Sigmoid colon (tissue), 7 donors: ENCODE data around the gene CTRB1. TPM values are rescaled to one million over a fixed set of nuclear protein-coding genes. Genes with fewer than 3 reads are reported as not detected.
A peak's percentile ranks its signal among the peaks of the same experiment; 100 is the strongest.

Experiments used
- DNase-seq: peaks from one replicate; pipeline ENCODE4 v3.0.0-alpha.2; 2019
- H3K27ac ChIP-seq, 4 donors: fragments of 200-600 bp; sonication (generic); one replicate each; pipeline ENCODE4 v1.5.1; 2016 to 2019; ENCODE audit warnings: mild to moderate bottlenecking in 1 of 4
- H3K27me3 ChIP-seq, 3 donors: fragments of 200-600 bp; sonication (generic); one replicate each; pipeline ENCODE4 v1.5.1; 2019; ENCODE audit warnings: mild to moderate bottlenecking in 1 of 3
- H3K36me3 ChIP-seq, 4 donors: fragments of 200-600 bp; sonication (generic); one replicate each; pipeline ENCODE4 v1.5.1; 2016 to 2019
- H3K4me1 ChIP-seq, 4 donors: fragments of 200-600 bp; sonication (generic); one replicate each; pipeline ENCODE4 v1.5.1; 2017 to 2019
- H3K4me3 ChIP-seq, 4 donors: fragments of 200-600 bp; sonication (generic); one replicate each; pipeline ENCODE4 v1.5.1; 2017 to 2019; ENCODE audit warnings: mild to moderate bottlenecking in 2 of 4, moderate library complexity in 1 of 4
- H3K9me3 ChIP-seq, 4 donors: fragments of 200-600 bp in 3 of 4; sonication (generic) in 3 of 4; one replicate each; pipeline versions ENCODE4 v1.5.1 to v1.6.1; 2013 to 2019
- EP300 ChIP-seq, 4 donors: sonication (generic); formaldehyde crosslinking; IDR thresholded peaks; one replicate each; pipeline ENCODE4 v1.6.1; 2017; ENCODE audit warnings: antibody characterized with exemption in 4 of 4
- POLR2A ChIP-seq, 2 donors: fragments of 450-650 bp; IDR thresholded peaks; one replicate each; pipeline ENCODE4 v1.6.1; 2016; ENCODE audit warnings: antibody characterized with exemption in 2 of 2, mild to moderate bottlenecking in 2 of 2, moderate library complexity in 2 of 2
- POLR2AphosphoS5 ChIP-seq, 4 donors: sonication (generic); formaldehyde crosslinking; IDR thresholded peaks; one replicate each; pipeline ENCODE4 v1.6.1; 2017; ENCODE audit warnings: antibody characterized with exemption in 4 of 4
- WGBS, 2 donors: extraction: QIAGEN DNeasy Blood & Tissue Kit; methylation state at CpG; one replicate each; pipeline ENCODE4 v1.1.7; 2013; 5-methylcytosine and 5-hydroxymethylcytosine counted together
- intact Hi-C: fragments of 100-400 bp; cut with DNase I; formaldehyde crosslinking; loops from one replicate; pipeline ENCODE4 v1.15.1; 2023
- polyA plus RNA-seq, 3 donors: library from polyadenylated mRNA; stranded (reverse); fragments of 200-250 nt; gene quantifications; one replicate each; pipeline ENCODE4 v1.2.3, GENCODE V29; 2013
- total RNA-seq, 4 donors: library from RNA; depleted of rRNA; stranded (reverse); fragments of >200 nt; gene quantifications; one replicate each; pipeline ENCODE4 v1.1.0, GENCODE V29; 2016
- TF ChIP-seq, protein P1 (sequence below), 4 experiments: fragments of 450-650 bp in 3 of 4; fragments of 200-600 bp in 1 of 4; IDR thresholded peaks; one replicate each; pipeline ENCODE4 v1.5.1; 2016 to 2019; ENCODE audit warnings: antibody characterized with exemption in 4 of 4, mild to moderate bottlenecking in 3 of 4, moderate library complexity in 2 of 4
- donor health status: healthy with polysubstance abuse.
- donor health status: Bipolar disorder and iron deficiency.
- donor health status: healthy.

The CTRB1 gene
- total and polyA plus RNA-seq, 7 donors, result 0.48 to 16.8 TPM; not detected in 5

DNA sequence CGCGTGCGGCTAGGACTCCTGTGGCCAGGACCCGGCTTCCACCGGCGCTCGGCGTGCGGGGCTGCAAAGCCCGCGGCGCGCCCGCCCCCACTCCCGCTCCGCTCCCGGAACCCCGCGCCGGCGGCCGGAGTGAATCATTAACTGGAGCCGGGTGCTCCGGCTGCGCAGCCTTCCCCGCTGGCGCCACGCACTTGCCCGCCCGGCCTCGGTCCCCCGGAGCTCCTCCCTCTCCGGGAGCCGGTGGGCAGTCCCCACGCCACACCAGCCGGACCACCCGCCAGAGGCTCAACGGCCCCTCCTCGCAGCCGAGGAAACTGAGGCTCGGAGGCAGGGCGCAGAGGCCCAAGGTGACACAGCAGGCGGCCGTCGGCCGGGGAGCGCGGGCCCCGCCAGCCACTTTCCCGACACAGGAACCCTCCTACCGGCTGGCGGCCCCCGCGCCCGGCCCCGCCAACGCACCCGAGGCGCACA is 32.1 kb downstream of the CTRB1 start:
- TF ChIP-seq POLR2AphosphoS5 (IDR thresholded peaks at IDR 0.05) (peak in 2 of 4 donors; percentile 16 to 21), POLR2A (IDR thresholded peaks at IDR 0.05) (no peak)
- intact Hi-C loops, result loop anchor here (2.0 kb wide), 1 partner anchor 14 kb away; no protein-coding TSS in a partner anchor
- H3K4me1 ChIP-seq, result peaks cover 3 to 97% (median 95%) of the 10 kb centered on the region in 4 donors
- H3K27ac ChIP-seq, result peak overlapping the region; percentile 91 to 96 (median 93)
- peak overlapping the region; percentile 69 to 95 (median 86) for H3K4me3 ChIP-seq
- H3K27me3 ChIP-seq, result no peaks in the 10 kb centered on the region
- 1% methylated on average over 59 of the region's 59 CpGs for WGBS, 2 donors
- no peaks in the 10 kb centered on the region for H3K36me3 ChIP-seq
- DNase-seq, result peak; percentile 79
- H3K9me3 ChIP-seq, result no peaks in the 10 kb centered on the region

DNA sequence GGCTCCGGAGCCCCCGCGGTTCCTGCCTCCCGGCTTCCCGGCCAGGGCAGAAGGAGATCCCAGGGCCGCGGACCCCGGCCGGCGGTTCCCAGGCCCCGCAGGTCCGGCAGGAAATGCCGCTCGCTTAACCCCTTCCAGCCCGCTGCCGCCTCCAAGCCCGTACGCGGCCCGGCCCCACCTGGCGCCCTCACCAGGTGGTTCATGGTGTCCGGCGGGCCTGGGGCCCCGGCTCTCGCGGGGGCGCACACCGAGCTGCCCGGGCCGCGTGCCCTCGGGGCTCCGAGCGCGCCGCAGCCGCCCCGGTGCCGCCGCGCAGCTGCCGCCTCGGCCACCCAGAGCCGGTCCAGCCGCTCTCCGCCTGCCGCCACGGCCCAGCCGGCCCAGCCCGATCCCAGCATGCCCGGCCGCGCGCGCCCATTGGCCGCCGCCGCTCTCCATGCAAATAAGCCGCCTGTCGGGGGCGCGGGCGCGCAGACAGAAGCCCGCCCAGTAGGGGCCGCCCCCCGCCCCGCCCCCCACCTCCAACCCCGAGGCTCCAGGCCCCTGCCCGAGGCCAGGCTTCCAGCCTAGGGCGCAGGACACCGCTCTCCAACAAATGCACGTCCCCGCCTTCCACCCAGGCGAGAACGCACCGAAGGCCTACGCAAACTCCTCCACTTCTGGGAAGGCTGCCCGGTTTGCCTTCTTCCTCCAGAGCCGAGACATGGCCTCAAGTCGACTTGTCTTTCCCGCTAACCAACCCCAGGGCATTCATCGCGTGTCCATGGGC is 32.7 kb downstream of the CTRB1 start, which contains the start of gene BCAR1:
Gene BCAR1 (minus strand): TSS at position 345 of the 769 bp plus-strand sequence. CDS start 142 bp downstream, at position 203.
- TF ChIP-seq POLR2A (IDR thresholded peaks at IDR 0.05) (no peak), POLR2AphosphoS5 (IDR thresholded peaks at IDR 0.05) (peak in 3 of 4 donors; percentile 7 to 69 (median 10))
- DNase-seq, result peak; percentile 94
- Histone ChIP-seq H3K27ac (peak within 1 kb of the TSS; percentile 91 to 96 (median 93)), H3K36me3 (no peaks in the 10 kb centered on the region), H3K27me3 (no peaks in the 10 kb centered on the region), H3K9me3 (no peaks in the 10 kb centered on the region), H3K4me1 (peaks cover 0 to 97% (median 95%) of the 10 kb centered on the region in 4 donors), H3K4me3 (peak within 1 kb of the TSS; percentile 69 to 95 (median 86))
- WGBS, 2 donors, result 1 to 3% methylated on average over 84 of the region's 84 CpGs
- intact Hi-C loops, result loop anchor here (2.0 kb wide), 1 partner anchor 13 kb away; no protein-coding TSS in a partner anchor

DNA sequence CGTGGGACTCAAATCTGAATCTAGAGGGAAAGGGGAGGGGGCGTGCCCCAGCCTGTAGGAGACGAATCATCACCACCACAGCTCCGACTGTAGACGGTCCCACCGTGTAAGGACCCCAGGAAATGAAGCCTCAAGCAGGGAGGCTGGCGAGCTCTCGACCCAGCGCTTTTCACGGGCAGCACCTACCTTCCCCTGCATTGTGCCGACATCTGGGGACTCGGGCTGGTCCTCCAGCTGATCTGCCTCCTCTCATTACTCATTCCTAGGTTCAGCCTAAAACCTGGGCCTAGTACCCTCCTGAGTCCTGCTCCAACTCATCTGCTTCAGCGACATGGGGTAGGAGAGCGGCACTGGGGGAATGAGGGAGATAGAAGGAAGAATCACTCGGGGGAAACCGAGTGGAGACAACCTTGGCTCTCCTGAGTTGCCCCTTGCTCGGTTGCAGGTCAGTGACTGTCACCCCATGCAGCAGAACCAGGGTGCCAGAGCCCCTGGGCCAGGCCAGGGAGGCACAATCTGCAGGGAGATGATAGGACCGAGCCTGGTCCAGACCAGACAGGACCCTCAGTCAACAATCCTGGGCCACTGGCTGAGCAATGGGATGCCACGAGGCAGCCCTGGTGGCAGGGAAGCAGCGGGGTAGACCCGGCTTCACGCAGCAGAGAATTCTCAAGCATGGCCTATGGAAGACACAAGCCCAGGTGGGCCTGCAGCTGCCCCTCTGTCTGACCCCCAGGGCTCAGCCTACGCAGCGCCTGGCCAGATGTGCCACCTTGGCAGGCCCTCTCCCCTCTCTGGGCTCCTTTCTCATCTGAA is 33.5 kb downstream of the CTRB1 start:
- no peaks in the 10 kb centered on the region for H3K36me3 ChIP-seq
- peak overlapping the region in 3 of 4 donors; percentile 86 to 95 (median 87) for H3K4me3 ChIP-seq
- peak; percentile 66 for DNase-seq
- TF ChIP-seq, protein P1, sequence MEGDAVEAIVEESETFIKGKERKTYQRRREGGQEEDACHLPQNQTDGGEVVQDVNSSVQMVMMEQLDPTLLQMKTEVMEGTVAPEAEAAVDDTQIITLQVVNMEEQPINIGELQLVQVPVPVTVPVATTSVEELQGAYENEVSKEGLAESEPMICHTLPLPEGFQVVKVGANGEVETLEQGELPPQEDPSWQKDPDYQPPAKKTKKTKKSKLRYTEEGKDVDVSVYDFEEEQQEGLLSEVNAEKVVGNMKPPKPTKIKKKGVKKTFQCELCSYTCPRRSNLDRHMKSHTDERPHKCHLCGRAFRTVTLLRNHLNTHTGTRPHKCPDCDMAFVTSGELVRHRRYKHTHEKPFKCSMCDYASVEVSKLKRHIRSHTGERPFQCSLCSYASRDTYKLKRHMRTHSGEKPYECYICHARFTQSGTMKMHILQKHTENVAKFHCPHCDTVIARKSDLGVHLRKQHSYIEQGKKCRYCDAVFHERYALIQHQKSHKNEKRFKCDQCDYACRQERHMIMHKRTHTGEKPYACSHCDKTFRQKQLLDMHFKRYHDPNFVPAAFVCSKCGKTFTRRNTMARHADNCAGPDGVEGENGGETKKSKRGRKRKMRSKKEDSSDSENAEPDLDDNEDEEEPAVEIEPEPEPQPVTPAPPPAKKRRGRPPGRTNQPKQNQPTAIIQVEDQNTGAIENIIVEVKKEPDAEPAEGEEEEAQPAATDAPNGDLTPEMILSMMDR (IDR thresholded peaks at IDR 0.05), result no peak
- no peak for TF ChIP-seq POLR2AphosphoS5 (IDR thresholded peaks at IDR 0.05)
- TF ChIP-seq EP300 (IDR thresholded peaks at IDR 0.05), result no peak
- no peak for TF ChIP-seq POLR2A (IDR thresholded peaks at IDR 0.05)
- H3K4me1 ChIP-seq, result peaks cover 0 to 97% (median 95%) of the 10 kb centered on the region in 4 donors
- peak overlapping the region; percentile 91 to 96 (median 93) for H3K27ac ChIP-seq
- no peaks in the 10 kb centered on the region for H3K9me3 ChIP-seq
- 70 to 72% methylated on average over 24 of the region's 24 CpGs for WGBS, 2 donors
- H3K27me3 ChIP-seq, result no peaks in the 10 kb centered on the region
- intact Hi-C loops, result no loop called here

DNA sequence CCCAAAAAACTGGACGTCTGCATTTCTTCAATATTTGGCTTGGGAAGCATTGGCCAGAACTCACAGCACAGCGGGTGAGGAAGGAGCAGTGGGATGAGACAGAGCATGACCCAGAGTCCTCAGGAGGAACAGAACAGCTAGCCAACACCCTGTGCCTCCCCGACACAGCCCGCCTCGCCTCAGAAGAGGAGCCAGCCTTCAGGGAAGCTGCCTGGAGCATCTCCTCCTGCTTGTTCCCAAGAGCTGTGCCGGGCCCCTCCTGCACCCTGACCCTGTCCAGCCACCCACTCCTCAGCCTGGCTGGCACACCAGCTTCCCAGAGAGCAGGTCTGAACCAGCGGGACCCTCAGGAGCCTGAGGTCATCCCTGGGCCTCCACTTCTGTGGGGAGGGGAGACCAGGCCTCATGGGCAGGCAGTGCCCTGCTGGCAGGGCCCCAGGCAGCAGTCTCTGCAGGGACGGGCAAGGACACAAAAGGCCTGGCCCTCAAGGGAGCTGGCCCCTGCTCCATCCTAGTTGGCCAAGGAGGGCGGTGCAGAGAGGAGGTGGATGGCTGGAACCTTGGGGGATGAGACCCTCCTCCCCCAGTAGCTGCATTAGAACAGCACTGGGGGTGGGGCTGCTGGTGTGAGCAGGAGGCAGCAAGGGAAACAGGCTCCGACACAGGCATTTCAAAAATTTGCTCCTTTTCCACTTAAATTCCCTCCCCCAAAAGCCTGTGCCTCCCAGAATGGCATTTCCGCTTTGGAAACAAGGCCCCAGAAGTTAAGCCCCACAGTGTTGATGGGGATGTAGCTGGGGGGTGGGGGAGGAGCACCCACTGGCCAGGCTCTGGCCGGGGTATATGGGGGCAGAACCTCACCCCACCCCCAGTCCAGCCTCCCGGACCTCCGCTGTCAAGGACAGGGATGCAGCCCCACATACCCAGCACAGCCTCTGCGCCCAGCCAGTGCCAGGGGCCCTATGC is 34.4 kb downstream of the CTRB1 start:
- H3K27ac ChIP-seq, result peak overlapping the region; percentile 91 to 96 (median 93)
- peak; percentile 77 for DNase-seq
- intact Hi-C loops, result no loop called here
- WGBS, 2 donors, result 76 to 85% methylated on average over 15 of the region's 15 CpGs
- H3K4me3 ChIP-seq, result no peak overlapping the region
- TF ChIP-seq POLR2AphosphoS5 (IDR thresholded peaks at IDR 0.05) (no peak), EP300 (IDR thresholded peaks at IDR 0.05) (no peak), POLR2A (IDR thresholded peaks at IDR 0.05) (no peak)
- TF ChIP-seq, protein P1 (IDR thresholded peaks at IDR 0.05), result no peak
- H3K36me3 ChIP-seq, result no peaks in the 10 kb centered on the region
- H3K9me3 ChIP-seq, result no peaks in the 10 kb centered on the region
- H3K27me3 ChIP-seq, result no peaks in the 10 kb centered on the region
- H3K4me1 ChIP-seq, result peaks cover 0 to 97% (median 95%) of the 10 kb centered on the region in 4 donors

DNA sequence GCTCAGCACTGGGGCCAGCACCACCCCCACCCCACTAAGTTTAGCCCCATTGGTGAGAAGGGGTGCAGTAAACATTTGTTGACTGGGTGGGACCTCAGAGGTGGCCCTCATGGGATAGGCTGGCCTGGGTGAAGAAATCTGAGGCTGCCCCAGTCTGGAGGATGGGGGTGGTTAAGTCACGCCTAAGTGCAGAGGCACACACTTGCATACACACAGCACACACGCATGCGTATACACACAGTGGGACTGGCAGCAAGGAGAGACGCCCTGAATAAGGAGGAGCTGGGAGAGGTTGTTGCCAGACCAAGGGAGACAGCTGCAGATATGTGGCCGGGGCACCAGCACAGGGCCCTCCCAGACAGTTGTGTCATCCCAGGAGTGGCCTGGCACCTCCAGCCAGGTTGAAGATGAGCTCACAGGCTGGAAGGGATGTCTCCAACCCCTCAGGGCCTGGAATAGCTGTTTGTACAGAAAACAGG is 35.6 kb downstream of the CTRB1 start:
- peak; percentile 66 for DNase-seq
- H3K27ac ChIP-seq, result peak overlapping the region; percentile 91 to 96 (median 93)
- H3K36me3 ChIP-seq, result no peaks in the 10 kb centered on the region
- WGBS, 2 donors, result 51 to 73% methylated on average over 5 of the region's 5 CpGs
- no peak for TF ChIP-seq EP300 (IDR thresholded peaks at IDR 0.05)
- no peak for TF ChIP-seq POLR2A (IDR thresholded peaks at IDR 0.05)
- TF ChIP-seq, protein P1 (IDR thresholded peaks at IDR 0.05), result no peak
- TF ChIP-seq POLR2AphosphoS5 (IDR thresholded peaks at IDR 0.05), result no peak
- H3K4me1 ChIP-seq, result peaks cover 0 to 96% (median 93%) of the 10 kb centered on the region in 4 donors
- no peak overlapping the region for H3K4me3 ChIP-seq
- intact Hi-C loops, result no loop called here
- no peaks in the 10 kb centered on the region for H3K27me3 ChIP-seq
- no peaks in the 10 kb centered on the region for H3K9me3 ChIP-seq
